Measurements from ENCODE around the gene SH2D1B.

The SH2D1B gene

GRCh38 chr1:162380061-162380846, 31.7 kb downstream of the SH2D1B start:
- no peak for DNase-seq

GRCh38 chr1:162376691-162377090, 35.2 kb downstream of the SH2D1B start, which contains the start of gene SPATA46:
Gene SPATA46 (minus strand): TSS chr1:162376854. CDS start chr1:162376790, 64 bp downstream.
- no peak for DNase-seq

GRCh38 chr1:162375463-162375862, 36.5 kb downstream of the SH2D1B start:
- DNase-seq, result no peak

- DNase-seq, result no peak
These were observed 37.5 kb downstream of the SH2D1B start for GRCh38 chr1:162374406-162374805.

GRCh38 chr1:162373541-162374260, 38.2 kb downstream of the SH2D1B start:
- no peak for DNase-seq

GRCh38 chr1:162373072-162373427, 38.9 kb downstream of the SH2D1B start:
- no peak for DNase-seq

GRCh38 chr1:162372159-162373071, 39.5 kb downstream of the SH2D1B start:
- no peak for DNase-seq

- DNase-seq, result no peak
These were observed 40.3 kb downstream of the SH2D1B start for GRCh38 chr1:162371611-162372010.

- DNase-seq, result no peak
These were observed 41.2 kb downstream of the SH2D1B start for GRCh38 chr1:162370721-162371120.

- DNase-seq, result no peak
These were observed 41.8 kb downstream of the SH2D1B start for GRCh38 chr1:162370161-162370560.

GRCh38 chr1:162369571-162369970, 42.4 kb downstream of the SH2D1B start:
- DNase-seq, result no peak

GRCh38 chr1:162368451-162368850, 43.5 kb downstream of the SH2D1B start:
- no peak for DNase-seq

GRCh38 chr1:162367772-162368171, 44.2 kb downstream of the SH2D1B start:
- DNase-seq, result no peak

- no peak for DNase-seq
These were observed 44.9 kb downstream of the SH2D1B start for GRCh38 chr1:162367073-162367472.

- no peak for DNase-seq
These were observed 45.3 kb downstream of the SH2D1B start for GRCh38 chr1:162366671-162367070.

- no peak for DNase-seq
These were observed 45.8 kb downstream of the SH2D1B start for GRCh38 chr1:162366149-162366548.

- no peak for DNase-seq
These were observed 46.5 kb downstream of the SH2D1B start for GRCh38 chr1:162365284-162366020.

GRCh38 chr1:162364498-162364897, 47.4 kb downstream of the SH2D1B start:
- DNase-seq, result no peak

GRCh38 chr1:162363823-162364222, 48.1 kb downstream of the SH2D1B start:
- no peak for DNase-seq

- no peak for DNase-seq
These were observed 50.6 kb downstream of the SH2D1B start for GRCh38 chr1:162361349-162361748.

GRCh38 chr1:162360874-162361260, 51.1 kb downstream of the SH2D1B start:
- no peak for DNase-seq

GRCh38 chr1:162360237-162360873, 51.6 kb downstream of the SH2D1B start:
- DNase-seq, result no peak

All from stimulated activated CD4-positive, alpha-beta T cell treated with anti-CD3 and anti-CD28 coated beads, Interleukin-12 subunit alpha, Interleukin-12 subunit beta, amount 100 ng/mL, for 4 hours (primary cell).